Adrenal gland (tissue), 12 donors: Measurements from ENCODE around the gene PEX16. TPM values are rescaled to one million over a fixed set of nuclear protein-coding genes. Genes with fewer than 3 reads are reported as not detected.

ENCODE experiments used
- DNase-seq, 7 donors: peaks; one replicate each; pipeline ENCODE4 v3.0.0-alpha.2; 2019 to 2020
- H3K27ac ChIP-seq, 5 donors: fragments of 200-600 bp; sonication (generic) in 4 of 5; 1 replicate in 3 of 5; 2 replicates in 2 of 5; pipeline versions ENCODE4 v1.5.1 to v1.8.0; 2016 to 2020; ENCODE audit warnings: mild to moderate bottlenecking in 1 of 5
- H3K27me3 ChIP-seq: fragments of 200-600 bp; 2 replicates; pipeline ENCODE4 v1.8.0; 2021
- H3K36me3 ChIP-seq, 2 donors: fragments of 200-600 bp; replicated peaks in 1 of 2; 1 replicate in 1 of 2; 2 replicates in 1 of 2; pipeline versions ENCODE4 v1.5.1 to v1.8.0; 2018 to 2022
- H3K4me1 ChIP-seq, 2 donors: fragments of 200-600 bp; replicated peaks in 1 of 2; 1 replicate in 1 of 2; 2 replicates in 1 of 2; pipeline versions ENCODE4 v1.5.1 to v1.8.0; 2018 to 2021
- H3K4me3 ChIP-seq, 4 donors: fragments of 200-600 bp; sonication (generic) in 3 of 4; one replicate each; pipeline ENCODE4 v1.5.1; 2016 to 2018
- H3K9me3 ChIP-seq, 3 donors: fragments of 200-600 bp; sonication (generic) in 1 of 3; replicated peaks in 1 of 3; 1 replicate in 2 of 3; 2 replicates in 1 of 3; pipeline versions ENCODE4 v1.5.1 to v1.8.0; 2016 to 2021
- CTCF ChIP-seq, 6 experiments: fragments of 450-650 bp in 4 of 6; fragments of 200-600 bp in 2 of 6; sonication (generic) in 1 of 6; IDR thresholded peaks; 1 replicate in 5 of 6; 2 replicates in 1 of 6; pipeline versions ENCODE4 v1.5.1 to v1.8.0; 2016 to 2021; ENCODE audit warnings: antibody characterized with exemption in 6 of 6, mild to moderate bottlenecking in 2 of 6, moderate library complexity in 1 of 6
- POLR2A ChIP-seq, 2 donors: fragments of 450-650 bp; IDR thresholded peaks; one replicate each; pipeline ENCODE4 v1.6.1; 2017; ENCODE audit warnings: antibody characterized with exemption in 2 of 2, mild to moderate bottlenecking in 2 of 2, moderate library complexity in 1 of 2
- WGBS, 4 donors: extraction: QIAGEN DNeasy Blood & Tissue Kit in 2 of 4; methylation state at CpG; one replicate each; pipeline versions ENCODE4 v1.1.5 to v1.1.7; 2013 to 2017; 5-methylcytosine and 5-hydroxymethylcytosine counted together
- intact Hi-C, 2 donors: fragments of 100-400 bp; cut with DNase I; formaldehyde crosslinking; loops; one replicate each; pipeline versions ENCODE4 v1.14.1 to v1.15.0; 2022 to 2023
- polyA plus RNA-seq, 3 donors: library from polyadenylated mRNA; stranded (reverse); fragments of 200-250 nt in 2 of 3; fragments of 350-450 nt in 1 of 3; fragmentation: Illumina TruSeq in 1 of 3; extraction: RNeasy Lipid Tissue Mini Kit (QIAGEN cat#74804) in 1 of 3; gene quantifications; one replicate each; pipeline ENCODE4 v1.2.3, GENCODE V29; 2013 to 2014
- total RNA-seq, 9 donors: library from RNA; depleted of rRNA in 4 of 9; stranded (reverse); fragments of >200 nt in 4 of 9; fragments of 120-200 nt in 1 of 9; fragmentation: NEBNext Ultra II Directional in 1 of 9; extraction: Animal tissue kit (Norgen Biotek cat#: 25700) in 1 of 9; gene quantifications; one replicate each; pipeline versions ENCODE4 v1.1.0 to v1.2.4, GENCODE V29; 2013 to 2023
- donor health status: healthy with polysubstance abuse.
- donor health status: Bipolar disorder and iron deficiency.
- donor health status: DM: yes; HTN: yes; CAD: no.
- donor health status: DM: no; HTN: no; CAD: no.
- donor health status: DM: no; HTN: no; CAD: no.
- donor health status: DM: yes; HTN: yes; CAD: no.

PEX16 gene
- total and polyA plus RNA-seq, 12 donors, result 7.6 to 67.6 (median 40.7) TPM

DNA sequence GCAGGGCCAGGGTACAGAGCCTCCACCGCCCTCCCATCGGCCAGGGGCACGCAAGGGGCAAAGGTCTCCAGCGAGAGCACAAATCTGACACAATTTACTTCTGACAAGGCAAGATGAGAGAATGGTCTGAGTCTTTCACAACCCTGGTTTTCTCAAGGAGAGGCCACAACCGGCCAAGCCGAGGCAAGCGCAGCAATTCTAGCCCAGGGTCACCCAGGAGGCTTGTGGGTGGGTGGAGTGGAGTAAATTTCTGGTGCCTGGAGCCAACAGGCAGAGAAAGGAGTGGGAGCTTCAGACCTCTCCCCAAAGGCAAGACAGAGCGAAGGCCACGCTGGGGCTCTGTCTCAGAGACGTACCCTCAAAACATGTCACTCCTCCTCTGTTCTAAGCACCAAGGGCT is 14.1 kb upstream of the PEX16 start:
- intact Hi-C loops, result no loop called here
- no peaks in the 10 kb centered on the region for H3K27me3 ChIP-seq
- H3K4me3 ChIP-seq, result no peak overlapping the region
- H3K36me3 ChIP-seq, result peaks cover 0 to 39% of the 10 kb centered on the region in 2 donors
- no peaks in the 10 kb centered on the region for H3K9me3 ChIP-seq
- H3K4me1 ChIP-seq, result peaks cover 0 to 7% of the 10 kb centered on the region in 2 donors
- peak in 5 of 7 donors; percentile 20 to 71 (median 61) for DNase-seq
- TF ChIP-seq CTCF (IDR thresholded peaks at IDR 0.05), result no peak
- TF ChIP-seq POLR2A (IDR thresholded peaks at IDR 0.05), result no peak
- H3K27ac ChIP-seq, result peak overlapping the region in 2 of 5 donors; percentile 3 to 77
- WGBS, 4 donors, result 52 to 69% (median 54%) methylated on average over 7 to 10 of the region's 10 CpGs

- H3K4me3 ChIP-seq, result no peak overlapping the region
- TF ChIP-seq CTCF (IDR thresholded peaks at IDR 0.05) (no peak), POLR2A (IDR thresholded peaks at IDR 0.05) (no peak)
- peak in 1 of 7 donors; percentile 21 for DNase-seq
- peaks cover 0 to 7% of the 10 kb centered on the region in 2 donors for H3K4me1 ChIP-seq
- H3K36me3 ChIP-seq, result peaks cover 0 to 36% of the 10 kb centered on the region in 2 donors
- no peaks in the 10 kb centered on the region for H3K9me3 ChIP-seq
- intact Hi-C loops, result no loop called here
- 62 to 83% (median 82%) methylated on average over 8 of the region's 8 CpGs for WGBS, 4 donors
- H3K27ac ChIP-seq, result peak overlapping the region in 2 of 5 donors; percentile 3 to 77
- no peaks in the 10 kb centered on the region for H3K27me3 ChIP-seq
Measured at GRCh38 chr11:45930951-45931570, 13.4 kb upstream of the PEX16 start.

DNA sequence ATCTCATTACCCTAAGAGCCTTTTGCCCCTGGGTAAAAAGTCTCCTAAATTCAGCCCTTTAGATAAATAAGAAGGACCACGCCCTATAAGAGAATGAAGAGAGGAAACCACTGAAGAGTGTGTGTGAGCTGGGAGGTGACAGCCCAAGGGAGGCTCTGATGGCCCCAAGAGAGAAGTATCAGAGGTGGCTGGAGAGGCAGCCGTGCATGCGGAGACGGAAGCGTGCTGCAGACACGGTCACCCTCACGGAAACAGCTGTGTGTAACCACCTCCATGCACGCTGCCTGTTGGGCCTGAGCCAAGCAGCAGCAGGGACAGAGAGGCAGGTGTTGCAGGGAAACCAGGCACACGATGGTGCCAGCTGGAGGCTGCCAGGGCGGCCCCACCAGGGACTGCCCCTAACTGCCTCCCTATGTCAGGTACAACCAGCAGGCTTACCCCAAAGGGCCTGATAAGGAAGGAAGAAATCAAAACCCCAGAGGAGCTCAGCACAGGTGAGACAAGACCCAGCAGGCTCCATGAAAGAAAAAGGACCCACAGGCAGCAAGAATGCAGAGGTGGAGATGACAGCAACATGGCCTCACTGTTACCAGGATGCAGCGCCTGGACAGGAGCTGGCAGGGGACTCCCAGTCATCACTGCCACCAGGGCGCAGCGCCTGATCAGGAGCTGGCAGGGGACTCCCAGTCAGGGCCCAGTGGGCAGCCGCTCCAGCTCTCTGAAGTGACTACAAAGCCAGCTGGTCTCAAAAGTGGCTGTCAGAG is 12.5 kb upstream of the PEX16 start:
- Histone ChIP-seq H3K4me3 (no peak overlapping the region), H3K27ac (peak overlapping the region in 1 of 5 donors; percentile 77), H3K4me1 (peaks cover 0 to 7% of the 10 kb centered on the region in 2 donors), H3K36me3 (peaks cover 0 to 28% of the 10 kb centered on the region in 2 donors), H3K9me3 (no peaks in the 10 kb centered on the region), H3K27me3 (no peaks in the 10 kb centered on the region)
- intact Hi-C loops, result no loop called here
- 67 to 85% (median 77%) methylated on average over 10 to 14 of the region's 14 CpGs for WGBS, 4 donors
- no peak for TF ChIP-seq POLR2A (IDR thresholded peaks at IDR 0.05)
- no peak for TF ChIP-seq CTCF (IDR thresholded peaks at IDR 0.05)
- peak in 4 of 7 donors; percentile 20 to 66 (median 28) for DNase-seq

DNA sequence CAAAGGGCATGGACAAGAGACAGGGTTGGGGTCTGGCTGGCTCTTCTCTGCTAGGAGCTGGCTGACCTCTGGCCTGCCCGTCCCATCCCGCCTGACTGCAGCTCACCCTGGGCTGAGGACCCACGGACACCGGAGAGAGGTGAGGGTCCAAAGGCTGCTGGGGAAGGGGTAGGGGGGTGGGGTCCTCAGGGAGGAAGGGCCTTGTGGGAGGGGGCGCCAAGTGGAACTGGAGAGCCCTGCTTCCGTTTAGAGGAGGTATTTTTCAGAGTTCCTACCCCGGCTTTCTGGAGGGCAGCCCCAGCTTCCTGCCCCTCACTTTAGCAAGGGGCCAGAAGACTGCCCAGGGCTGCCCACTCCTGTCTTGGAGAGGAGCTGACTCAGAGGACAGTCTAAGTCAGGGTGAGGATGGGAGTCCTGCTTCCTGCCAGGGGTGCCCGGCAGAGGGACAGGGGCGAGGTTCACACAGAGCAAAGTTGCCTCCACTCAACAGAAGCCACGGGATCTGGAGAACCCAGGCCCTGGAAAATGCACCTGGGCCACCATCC is 11.9 kb upstream of the PEX16 start:
- Histone ChIP-seq H3K4me3 (no peak overlapping the region), H3K4me1 (peaks cover 0 to 7% of the 10 kb centered on the region in 2 donors), H3K9me3 (no peaks in the 10 kb centered on the region), H3K36me3 (peaks cover 0 to 21% of the 10 kb centered on the region in 2 donors), H3K27ac (no peak overlapping the region), H3K27me3 (no peaks in the 10 kb centered on the region)
- peak in 2 of 7 donors; percentile 20 to 42 for DNase-seq
- TF ChIP-seq POLR2A (IDR thresholded peaks at IDR 0.05) (no peak), CTCF (IDR thresholded peaks at IDR 0.05) (no peak)
- intact Hi-C loops, result no loop called here
- WGBS, 4 donors, result 78 to 84% (median 80%) methylated on average over 4 to 10 of the region's 10 CpGs
